KMS-11 (cell line): Measurements from ENCODE around the gene FRMD8.

ENCODE experiments used
- H2AFZ ChIP-seq: fragments of 200-600 bp; sonication (generic); 2 replicates; pipeline ENCODE4 v1.6.1; 2016; ENCODE audit warnings: antibody characterized with exemption, mixed run types, low read depth
- H3K27ac ChIP-seq: fragments of 200-600 bp; sonication (generic); 2 replicates; pipeline ENCODE4 v1.6.1; 2016; ENCODE audit warnings: mild to moderate bottlenecking, mixed run types
- H3K27me3 ChIP-seq: fragments of 200-600 bp; sonication (generic); 2 replicates; pipeline ENCODE4 v1.6.1; 2017; ENCODE audit warnings: mild to moderate bottlenecking, low read depth, mixed run types, moderate library complexity; ENCODE audit not compliant: insufficient read depth
- H3K36me3 ChIP-seq: fragments of 200-600 bp; sonication (generic); 2 replicates; pipeline ENCODE4 v1.6.1; 2017; ENCODE audit warnings: mild to moderate bottlenecking, mixed run types; ENCODE audit not compliant: insufficient read depth
- H3K4me1 ChIP-seq: fragments of 200-600 bp; sonication (generic); 2 replicates; pipeline ENCODE4 v1.6.1; 2016; ENCODE audit warnings: mild to moderate bottlenecking, low read depth, mixed run types; ENCODE audit not compliant: poor library complexity, severe bottlenecking
- H3K4me2 ChIP-seq: fragments of 200-600 bp; sonication (generic); 2 replicates; pipeline ENCODE4 v1.7.0; 2016; ENCODE audit warnings: mild to moderate bottlenecking, mixed run types
- H3K4me3 ChIP-seq: fragments of 200-600 bp; sonication (generic); IDR thresholded peaks from 2 replicates; pipeline ENCODE4 v1.6.1; 2017; ENCODE audit warnings: low read depth, low read length, mixed read lengths; ENCODE audit not compliant: insufficient read depth
- H3K79me2 ChIP-seq: fragments of 200-600 bp; sonication (generic); 2 replicates; pipeline ENCODE4 v1.6.1; 2016; ENCODE audit warnings: low read depth, mixed run types; ENCODE audit not compliant: insufficient read depth
- H3K9ac ChIP-seq: fragments of 200-600 bp; sonication (generic); 2 replicates; pipeline ENCODE4 v1.6.1; 2016; ENCODE audit warnings: mild to moderate bottlenecking, mixed run types
- H4K20me1 ChIP-seq: fragments of 200-600 bp; sonication (generic); 2 replicates; pipeline ENCODE4 v1.6.1; 2016; ENCODE audit warnings: mild to moderate bottlenecking, mixed run types; ENCODE audit not compliant: insufficient read depth
- CTCF ChIP-seq: fragments of 200-600 bp; sonication (generic); conservative IDR thresholded peaks from 2 replicates; pipeline ENCODE4 v1.6.1; 2017; ENCODE audit warnings: low read depth, mild to moderate bottlenecking, antibody characterized with exemption, low read length, moderate library complexity, mixed read lengths

FRMD8 gene

GRCh38 chr11:65351511-65351910, 34.9 kb upstream of the FRMD8 start:
- TF ChIP-seq CTCF = no peak
- Histone ChIP-seq H3K79me2 (no peaks in the 10 kb centered on the region), H4K20me1 (no peaks in the 10 kb centered on the region), H2AFZ (no peak overlapping the region), H3K4me3 (no peak overlapping the region), H3K27me3 (no peaks in the 10 kb centered on the region), H3K4me1 (peaks cover 9% of the 10 kb centered on the region), H3K4me2 (no peak overlapping the region), H3K9ac (no peak overlapping the region), H3K36me3 (peaks cover 3% of the 10 kb centered on the region; the same call in 1 of the 2 replicates), H3K27ac (no peak overlapping the region)

- H2AFZ ChIP-seq = no peak overlapping the region
- TF ChIP-seq CTCF = peak; percentile 32; the same call in 1 of the 2 replicates
Measured at GRCh38 chr11:65352783-65353182, 33.7 kb upstream of the FRMD8 start.

GRCh38 chr11:65353376-65353775, 33.1 kb upstream of the FRMD8 start:
- Histone ChIP-seq H3K9ac (no peak overlapping the region), H3K27me3 (no peaks in the 10 kb centered on the region), H4K20me1 (no peaks in the 10 kb centered on the region), H3K79me2 (no peaks in the 10 kb centered on the region), H2AFZ (no peak overlapping the region), H3K4me2 (peak overlapping the region; percentile 68; the same call in 1 of the 2 replicates), H3K4me3 (no peak overlapping the region), H3K4me1 (peaks cover 9% of the 10 kb centered on the region), H3K36me3 (peaks cover 3% of the 10 kb centered on the region; the same call in 1 of the 2 replicates), H3K27ac (no peak overlapping the region)
- TF ChIP-seq CTCF = no peak

More at GRCh38 chr11:65352783-65353182, 33.7 kb upstream of the FRMD8 start:
- no peaks in the 10 kb centered on the region for H4K20me1 ChIP-seq
- H3K4me1 ChIP-seq = peaks cover 9% of the 10 kb centered on the region
- no peak overlapping the region for H3K9ac ChIP-seq
- no peak overlapping the region for H3K27ac ChIP-seq
- no peak overlapping the region for H3K4me2 ChIP-seq
- peaks cover 3% of the 10 kb centered on the region; the same call in 1 of the 2 replicates for H3K36me3 ChIP-seq
- no peaks in the 10 kb centered on the region for H3K79me2 ChIP-seq
- no peaks in the 10 kb centered on the region for H3K27me3 ChIP-seq
- H3K4me3 ChIP-seq = no peak overlapping the region

- Histone ChIP-seq H3K4me2 (peak overlapping the region; percentile 68), H3K79me2 (no peaks in the 10 kb centered on the region), H4K20me1 (no peaks in the 10 kb centered on the region), H2AFZ (no peak overlapping the region), H3K4me1 (peaks cover 9% of the 10 kb centered on the region), H3K27me3 (no peaks in the 10 kb centered on the region), H3K36me3 (peaks cover 1% of the 10 kb centered on the region; the same call in 1 of the 2 replicates), H3K4me3 (no peak overlapping the region), H3K9ac (no peak overlapping the region), H3K27ac (no peak overlapping the region)
- no peak for TF ChIP-seq CTCF
Measured at GRCh38 chr11:65353900-65354264, 32.6 kb upstream of the FRMD8 start.
